Heart left ventricle (tissue), 13 donors: ENCODE data around the gene KLF2.

Experiments used
- POLR2A ChIP-seq, 2 donors: fragments of 450-650 bp; IDR thresholded peaks; one replicate each; pipeline ENCODE4 v1.6.1; 2017; ENCODE audit warnings: antibody characterized with exemption in 2 of 2, mild to moderate bottlenecking in 2 of 2, moderate library complexity in 2 of 2
- TF ChIP-seq, protein P1 (sequence below), 12 donors: fragments of 200-600 bp; sonication (generic) in 4 of 12; IDR thresholded peaks; one replicate each; pipeline versions ENCODE4 v1.5.0 to v1.8.0; 2018 to 2022; ENCODE audit warnings: antibody characterized with exemption in 12 of 12, mild to moderate bottlenecking in 5 of 12
- donor health status: ischemic (EF 13 %, LVEDD 7.1; RV severe dilation, severe dysfunction).
- donor health status: DM: no; HTN: yes; CAD: no.
- donor health status: DM: no; HTN: no; CAD: no.
- donor health status: ischemic (EF 25% LVEDD 6.9; RV normal size, moderate dysfunction).
- donor health status: ischemic (EF 25% LVEDD 5.7; RV mildly dilated, moderate dysfunction).
- donor health status: ischemic (EF 35%, LVEDD 5.7; RV mildly dilated, moderate dysfunction).
- donor health status: nonischemic (EF 11% LVEDD 7.7; RV severe dilation, severe dysfunction).
- donor health status: DM: yes; HTN: yes; CAD: no.
- donor health status: PGD.
- donor health status: ischemic (EF 29% LVEDD 5.4; RV normal size, mild dysfunction).
- donor health status: nonischemic (EF 23%, LVEDD 6.1; RV moderate dilation, normal function).

- TF ChIP-seq, protein P1, sequence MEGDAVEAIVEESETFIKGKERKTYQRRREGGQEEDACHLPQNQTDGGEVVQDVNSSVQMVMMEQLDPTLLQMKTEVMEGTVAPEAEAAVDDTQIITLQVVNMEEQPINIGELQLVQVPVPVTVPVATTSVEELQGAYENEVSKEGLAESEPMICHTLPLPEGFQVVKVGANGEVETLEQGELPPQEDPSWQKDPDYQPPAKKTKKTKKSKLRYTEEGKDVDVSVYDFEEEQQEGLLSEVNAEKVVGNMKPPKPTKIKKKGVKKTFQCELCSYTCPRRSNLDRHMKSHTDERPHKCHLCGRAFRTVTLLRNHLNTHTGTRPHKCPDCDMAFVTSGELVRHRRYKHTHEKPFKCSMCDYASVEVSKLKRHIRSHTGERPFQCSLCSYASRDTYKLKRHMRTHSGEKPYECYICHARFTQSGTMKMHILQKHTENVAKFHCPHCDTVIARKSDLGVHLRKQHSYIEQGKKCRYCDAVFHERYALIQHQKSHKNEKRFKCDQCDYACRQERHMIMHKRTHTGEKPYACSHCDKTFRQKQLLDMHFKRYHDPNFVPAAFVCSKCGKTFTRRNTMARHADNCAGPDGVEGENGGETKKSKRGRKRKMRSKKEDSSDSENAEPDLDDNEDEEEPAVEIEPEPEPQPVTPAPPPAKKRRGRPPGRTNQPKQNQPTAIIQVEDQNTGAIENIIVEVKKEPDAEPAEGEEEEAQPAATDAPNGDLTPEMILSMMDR (IDR thresholded peaks at IDR 0.05): no peak
- no peak for TF ChIP-seq POLR2A (IDR thresholded peaks at IDR 0.05)
Measured at GRCh38 chr19:16373079-16373478, 48.5 kb downstream of the KLF2 start.
